Right cardiac atrium (tissue), 5 donors: ENCODE measurements around the gene IGF2BP2. TPM values are rescaled to one million over a fixed set of nuclear protein-coding genes. Genes with fewer than 3 reads are reported as not detected.
"Not testable (repeated sequence)": the region's sequence is repeated elsewhere in the genome, so short reads cannot be mapped to it uniquely, and the experiment has no call there.

Experiments
- ATAC-seq, 2 donors: fragments of 200-7000 bp; cut with Tn5 transposase; one replicate each; pipeline versions ENCODE4 v1.8.0 to v1.9.1; 2020; ENCODE audit warnings: moderate library complexity in 2 of 2, mild to moderate bottlenecking in 1 of 2
- DNase-seq, 3 donors: peaks; one replicate each; pipeline ENCODE4 v3.0.0-alpha.2; 2020
- H3K27ac ChIP-seq: one replicate; pipeline ENCODE4 v1.5.1; 2013; ENCODE audit warnings: mild to moderate bottlenecking, low read length, control low read depth, moderate library complexity
- H3K27me3 ChIP-seq: one replicate; pipeline ENCODE4 v1.6.1; 2013; ENCODE audit not compliant: control insufficient read depth, insufficient read depth
- H3K4me1 ChIP-seq: one replicate; pipeline ENCODE4 v1.6.1; 2013; ENCODE audit warnings: low read length; ENCODE audit not compliant: control insufficient read depth, insufficient read depth
- H3K4me3 ChIP-seq: one replicate; pipeline ENCODE4 v1.5.1; 2013; ENCODE audit warnings: low read length, control low read depth
- H3K9me3 ChIP-seq: one replicate; pipeline ENCODE4 v1.6.1; 2013; ENCODE audit warnings: low read length; ENCODE audit not compliant: control insufficient read depth
- WGBS: extraction: QIAGEN DNeasy Blood & Tissue Kit; methylation state at CpG from one replicate; pipeline ENCODE4 v1.1.7; 2013; 5-methylcytosine and 5-hydroxymethylcytosine counted together
- intact Hi-C, 4 donors: fragments of 100-400 bp; cut with DNase I; formaldehyde crosslinking; loops; one replicate each; pipeline versions ENCODE4 v1.11.0 to v1.14.0; 2022 to 2023
- polyA plus RNA-seq: library from polyadenylated mRNA; stranded (reverse); fragments of 200-250 nt; gene quantifications from one replicate; pipeline ENCODE4 v1.2.3, GENCODE V29; 2013
- total RNA-seq, 4 donors: library from RNA; stranded (reverse); fragmentation: NEBNext Ultra II Directional; extraction: Animal tissue kit (Norgen Biotek cat#: 25700); gene quantifications; one replicate each; pipeline ENCODE4 v1.2.1, GENCODE V29; 2021
- donor health status: healthy with polysubstance abuse.
- donor health status: DM: no; HTN: yes; CAD: no.
- donor health status: DM: no; HTN: no; CAD: no.
- donor health status: DM: no; HTN: yes; CAD: no; lungs with severe emphysema.
- donor health status: DM: yes; HTN: yes; CAD: no.

The IGF2BP2 gene
- total and polyA plus RNA-seq, 5 donors, result 7.7 to 18.0 (median 14.6) TPM

GRCh38 chr3:185857208-185857607, 32.4 kb upstream of the IGF2BP2 start:
- no peaks in the 10 kb centered on the region for H3K9me3 ChIP-seq
- WGBS, result 97% methylated on average over 3 of the region's 3 CpGs
- H3K27ac ChIP-seq, result no peak overlapping the region
- ATAC-seq (no peak), DNase-seq (no peak)
- intact Hi-C loops, result no loop called here
- H3K27me3 ChIP-seq, result no peaks in the 10 kb centered on the region
- no peaks in the 10 kb centered on the region for H3K4me1 ChIP-seq
- H3K4me3 ChIP-seq, result no peak overlapping the region

- no peak overlapping the region for H3K4me3 ChIP-seq
- no peak for DNase-seq
- H3K27me3 ChIP-seq, result no peaks in the 10 kb centered on the region
- H3K4me1 ChIP-seq, result no peaks in the 10 kb centered on the region
- H3K9me3 ChIP-seq, result no peaks in the 10 kb centered on the region
- no peak for ATAC-seq
- intact Hi-C loops, result no loop called here
- H3K27ac ChIP-seq, result no peak overlapping the region
Measured at GRCh38 chr3:185856652-185857051, 31.8 kb upstream of the IGF2BP2 start.

GRCh38 chr3:185853771-185854170, 28.9 kb upstream of the IGF2BP2 start:
- H3K27ac ChIP-seq, H3K27me3 ChIP-seq, H3K4me1 ChIP-seq, ATAC-seq, DNase-seq, intact Hi-C loops, H3K9me3 ChIP-seq, H3K4me3 ChIP-seq: not testable (repeated sequence)
- 89% methylated on average over 3 of the region's 3 CpGs for WGBS

- DNase-seq (no peak), ATAC-seq (no peak)
- Histone ChIP-seq H3K4me3 (no peak overlapping the region), H3K27ac (no peak overlapping the region), H3K9me3 (no peaks in the 10 kb centered on the region), H3K27me3 (no peaks in the 10 kb centered on the region), H3K4me1 (no peaks in the 10 kb centered on the region)
- intact Hi-C loops, result no loop called here
- 89% methylated on average over 4 of the region's 4 CpGs for WGBS
Measured at GRCh38 chr3:185852635-185853034, 27.8 kb upstream of the IGF2BP2 start.

GRCh38 chr3:185851959-185852358, 27.1 kb upstream of the IGF2BP2 start:
- H3K4me1 ChIP-seq, result no peaks in the 10 kb centered on the region
- H3K27me3 ChIP-seq, result no peaks in the 10 kb centered on the region
- 88% methylated on average over 1 of the region's 1 CpG for WGBS
- ATAC-seq (no peak), DNase-seq (no peak)
- no peak overlapping the region for H3K4me3 ChIP-seq
- no peak overlapping the region for H3K27ac ChIP-seq
- intact Hi-C loops, result no loop called here
- H3K9me3 ChIP-seq, result no peaks in the 10 kb centered on the region

- WGBS, result 94% methylated on average over 3 of the region's 3 CpGs
- no peak overlapping the region for H3K4me3 ChIP-seq
- H3K27me3 ChIP-seq, result no peaks in the 10 kb centered on the region
- no peaks in the 10 kb centered on the region for H3K4me1 ChIP-seq
- H3K27ac ChIP-seq, result no peak overlapping the region
- no peak for DNase-seq
- no peak for ATAC-seq
- intact Hi-C loops, result no loop called here
- no peaks in the 10 kb centered on the region for H3K9me3 ChIP-seq
Measured at GRCh38 chr3:185851046-185851445, 26.2 kb upstream of the IGF2BP2 start.

GRCh38 chr3:185847506-185847905, 22.7 kb upstream of the IGF2BP2 start:
- no peak overlapping the region for H3K27ac ChIP-seq

GRCh38 chr3:185846037-185846436, 21.2 kb upstream of the IGF2BP2 start:
- no peak for ATAC-seq
- Histone ChIP-seq H3K9me3 (no peaks in the 10 kb centered on the region), H3K27ac (no peak overlapping the region), H3K27me3 (no peaks in the 10 kb centered on the region), H3K4me1 (no peaks in the 10 kb centered on the region), H3K4me3 (no peak overlapping the region)
- no peak for DNase-seq
- 67% methylated on average over 6 of the region's 6 CpGs for WGBS
- intact Hi-C loops, result no loop called here

More at GRCh38 chr3:185847506-185847905, 22.7 kb upstream of the IGF2BP2 start:
- 76% methylated on average over 6 of the region's 6 CpGs for WGBS
- no peak for ATAC-seq
- Histone ChIP-seq H3K4me1 (no peaks in the 10 kb centered on the region), H3K9me3 (no peaks in the 10 kb centered on the region), H3K27me3 (no peaks in the 10 kb centered on the region), H3K4me3 (no peak overlapping the region)
- DNase-seq, result no peak
- intact Hi-C loops, result no loop called here

- H3K27ac ChIP-seq, result no peak overlapping the region
- DNase-seq (no peak), ATAC-seq (no peak)
- WGBS, result 96% methylated on average over 3 of the region's 3 CpGs
- intact Hi-C loops, result no loop called here
- H3K4me3 ChIP-seq, result no peak overlapping the region
- no peaks in the 10 kb centered on the region for H3K4me1 ChIP-seq
- H3K9me3 ChIP-seq, result no peaks in the 10 kb centered on the region
- no peaks in the 10 kb centered on the region for H3K27me3 ChIP-seq
Measured at GRCh38 chr3:185844051-185844450, 19.2 kb upstream of the IGF2BP2 start.

GRCh38 chr3:185843635-185844034, 18.8 kb upstream of the IGF2BP2 start:
- intact Hi-C loops, result no loop called here
- no peak overlapping the region for H3K4me3 ChIP-seq
- H3K4me1 ChIP-seq, result no peaks in the 10 kb centered on the region
- no peaks in the 10 kb centered on the region for H3K9me3 ChIP-seq
- ATAC-seq (no peak), DNase-seq (no peak)
- no peak overlapping the region for H3K27ac ChIP-seq
- no peaks in the 10 kb centered on the region for H3K27me3 ChIP-seq
- 83% methylated on average over 2 of the region's 2 CpGs for WGBS

GRCh38 chr3:185843126-185843525, 18.3 kb upstream of the IGF2BP2 start:
- H3K27ac ChIP-seq, result no peak overlapping the region
- ATAC-seq, result no peak
- intact Hi-C loops, result no loop called here
- H3K4me1 ChIP-seq, result no peaks in the 10 kb centered on the region
- H3K27me3 ChIP-seq, result no peaks in the 10 kb centered on the region
- no peak for DNase-seq
- H3K9me3 ChIP-seq, result no peaks in the 10 kb centered on the region
- H3K4me3 ChIP-seq, result no peak overlapping the region
- WGBS, result 85% methylated on average over 3 of the region's 3 CpGs

GRCh38 chr3:185842241-185842640, 17.4 kb upstream of the IGF2BP2 start:
- no peak overlapping the region for H3K27ac ChIP-seq
- H3K4me1 ChIP-seq, result no peaks in the 10 kb centered on the region
- 88% methylated on average over 4 of the region's 4 CpGs for WGBS
- ATAC-seq, result no peak
- H3K9me3 ChIP-seq, result no peaks in the 10 kb centered on the region
- H3K4me3 ChIP-seq, result no peak overlapping the region
- no peaks in the 10 kb centered on the region for H3K27me3 ChIP-seq
- no peak for DNase-seq
- intact Hi-C loops, result no loop called here
